IMR-90 (cell line): ENCODE results near the gene TTLL9. TPM values are rescaled to one million over a fixed set of nuclear protein-coding genes. Genes with fewer than 3 reads are reported as not detected.

ENCODE experiments used
- ATAC-seq: fragments of 200-7000 bp; cut with Tn5 transposase; 2 replicates; pipeline ENCODE4 v1.9.1; 2020; ENCODE audit warnings: low read depth, mild to moderate bottlenecking, moderate library complexity
- BruUV-seq: library from RNA; stranded (reverse); fragments of 400-500 nt; replicated peaks from 2 replicates; lab custom pipeline; 2021; lab: Mats Ljungman, UMichigan
- CTCF ChIA-PET: fragments of 300-600 bp; formaldehyde crosslinking; extraction: SDS; loops from one replicate; lab custom pipeline; 2021; ENCODE audit warnings: antibody characterized with exemption; lab: Yijun Ruan, JAX
- POLR2A ChIA-PET: fragments of 300-600 bp; sonication (Branson Sonifier 250); formaldehyde crosslinking; loops from one replicate; lab custom pipeline; 2022; ENCODE audit warnings: antibody characterized with exemption; ENCODE audit not compliant: unreplicated experiment; lab: Charles Lee
- DNase-seq: peaks from one replicate; pipeline ENCODE4 v3.0.0; 2013
- H2AFZ ChIP-seq: replicated peaks from 2 replicates; pipeline ENCODE3; 2013; ENCODE audit warnings: low read length, mild to moderate bottlenecking; ENCODE audit not compliant: poor library complexity
- H2AK5ac ChIP-seq: 2 replicates; pipeline ENCODE4 v1.6.1; 2013; ENCODE audit warnings: low read depth, low read length, inconsistent platforms
- H2AK9ac ChIP-seq: replicated peaks from 2 replicates; pipeline ENCODE3; 2013; ENCODE audit warnings: mild to moderate bottlenecking, low read depth, low read length, moderate library complexity; ENCODE audit not compliant: poor library complexity
- H2BK120ac ChIP-seq: 2 replicates; pipeline ENCODE4 v1.6.1; 2013; ENCODE audit warnings: low read depth, low read length, inconsistent platforms
- H2BK15ac ChIP-seq: 3 replicates; pipeline ENCODE4 v1.6.1; 2013; ENCODE audit warnings: low read depth, low read length, inconsistent platforms
- H2BK20ac ChIP-seq: 2 replicates; pipeline ENCODE4 v1.6.1; 2013; ENCODE audit warnings: low read depth, mild to moderate bottlenecking, inconsistent platforms, low read length, moderate library complexity
- H2BK5ac ChIP-seq: 2 replicates; pipeline ENCODE4 v1.6.1; 2013; ENCODE audit warnings: mild to moderate bottlenecking, low read depth, low read length, inconsistent platforms; ENCODE audit not compliant: poor library complexity, severe bottlenecking
- H3K14ac ChIP-seq: replicated peaks from 2 replicates; pipeline ENCODE4 v1.6.1; 2013; ENCODE audit warnings: low read depth, low read length, inconsistent platforms
- H3K18ac ChIP-seq: 2 replicates; pipeline ENCODE4 v1.6.1; 2013; ENCODE audit warnings: low read depth, low read length, control low read depth
- H3K23ac ChIP-seq: 2 replicates; pipeline ENCODE4 v1.6.1; 2013; ENCODE audit warnings: low read depth, low read length, inconsistent platforms
- H3K27ac ChIP-seq: 2 replicates; pipeline ENCODE4 v1.5.1; 2013; ENCODE audit warnings: mild to moderate bottlenecking, control low read depth, low read length; ENCODE audit not compliant: insufficient read depth
- H3K27me3 ChIP-seq: 2 replicates; pipeline ENCODE4 v1.6.1; 2013; ENCODE audit warnings: low read length; ENCODE audit not compliant: control insufficient read depth, insufficient read depth
- H3K36me3 ChIP-seq: 2 replicates; pipeline ENCODE4 v1.6.1; 2013; ENCODE audit warnings: low read length, mixed read lengths; ENCODE audit not compliant: control insufficient read depth, insufficient read depth
- H3K4ac ChIP-seq: 2 replicates; pipeline ENCODE4 v1.6.1; 2013; ENCODE audit warnings: low read depth, low read length, inconsistent platforms
- H3K4me1 ChIP-seq: 2 replicates; pipeline ENCODE4 v1.6.1; 2013; ENCODE audit warnings: low read length, mixed read lengths; ENCODE audit not compliant: control insufficient read depth, insufficient read depth
- H3K4me2 ChIP-seq: 2 replicates; pipeline ENCODE4 v1.6.1; 2013; ENCODE audit warnings: low read depth, mild to moderate bottlenecking, control low read depth, low read length, moderate library complexity
- H3K4me3 ChIP-seq: 2 replicates; pipeline ENCODE4 v1.5.1; 2013; ENCODE audit warnings: low read depth, mild to moderate bottlenecking, control low read depth, low read length, moderate library complexity; ENCODE audit not compliant: insufficient read depth
- H3K56ac ChIP-seq: 2 replicates; pipeline ENCODE4 v1.6.1; 2013; ENCODE audit warnings: low read length, inconsistent platforms; ENCODE audit not compliant: insufficient read depth; ENCODE audit errors: extremely low read depth
- H3K79me1 ChIP-seq, 2 experiments: 2 replicates each; pipeline ENCODE4 v1.6.1; 2013; ENCODE audit warnings: low read length in 2 of 2, inconsistent platforms in 1 of 2, low read depth in 1 of 2
- H3K9ac ChIP-seq: 2 replicates; pipeline ENCODE4 v1.6.1; 2013; ENCODE audit warnings: low read depth, low read length, control low read depth
- H3K9me1 ChIP-seq: 2 replicates; pipeline ENCODE4 v1.6.1; 2013; ENCODE audit warnings: low read length, inconsistent platforms; ENCODE audit not compliant: insufficient read depth
- H3K9me3 ChIP-seq: 2 replicates; pipeline ENCODE4 v1.6.1; 2013; ENCODE audit warnings: low read length; ENCODE audit not compliant: control insufficient read depth, insufficient read depth
- H4K20me1 ChIP-seq: 2 replicates; pipeline ENCODE4 v1.6.1; 2013; ENCODE audit warnings: low read length, inconsistent platforms; ENCODE audit not compliant: insufficient read depth
- H4K5ac ChIP-seq: 2 replicates; pipeline ENCODE4 v1.6.1; 2013; ENCODE audit warnings: mild to moderate bottlenecking, low read depth, low read length, control low read depth
- H4K8ac ChIP-seq, 2 experiments: 2 replicates each; pipeline ENCODE4 v1.6.1; 2013; ENCODE audit warnings: low read depth in 2 of 2, low read length in 2 of 2, control low read depth in 1 of 2, inconsistent platforms in 1 of 2
- H4K91ac ChIP-seq: 2 replicates; pipeline ENCODE4 v1.6.1; 2013; ENCODE audit warnings: low read depth, low read length, inconsistent platforms; ENCODE audit not compliant: insufficient read depth
- CEBPB ChIP-seq: IDR thresholded peaks from 2 replicates; pipeline ENCODE4 v1.6.1; 2012; ENCODE audit warnings: low read depth, low read length, improper control_type of control experiment
- CTCF ChIP-seq: conservative IDR thresholded peaks from 2 replicates; pipeline ENCODE4 v1.5.1; 2012; ENCODE audit warnings: mild to moderate bottlenecking, low read depth, low read length, improper control_type of control experiment
- FOS ChIP-seq: fragments of 150-350 bp; IDR thresholded peaks from 2 replicates; pipeline ENCODE4 v1.6.1; 2016; ENCODE audit warnings: low read depth, low read length
- MAFK ChIP-seq: IDR thresholded peaks from 2 replicates; pipeline ENCODE4 v1.6.1; 2012; ENCODE audit warnings: low read depth, low read length, improper control_type of control experiment
- NFE2L2 ChIP-seq: fragments of 150-350 bp; IDR thresholded peaks from 2 replicates; pipeline ENCODE4 v1.6.1; 2016; ENCODE audit warnings: low read depth, mild to moderate bottlenecking, low read length
- USF2 ChIP-seq: fragments of 150-350 bp; IDR thresholded peaks from 2 replicates; pipeline ENCODE4 v1.6.1; 2017; ENCODE audit warnings: mild to moderate bottlenecking, antibody characterized with exemption, low read length, low read depth
- WGBS, 2 experiments: methylation state at CpG; one replicate each; pipeline versions ENCODE4 v1.1.5 to v1.1.7; 2013; ENCODE audit warnings: missing lambda C conversion rate in 2 of 2; ENCODE audit not compliant: insufficient read length in 1 of 2; ENCODE audit errors: extremely low coverage in 2 of 2; 5-methylcytosine and 5-hydroxymethylcytosine counted together
- dilution Hi-C: fragments of 300-500 bp; cut with HindIII; formaldehyde crosslinking; loops from one replicate; pipeline ENCODE4 v1.14.3; 2018; ENCODE audit warnings: low sequenced_read_pairs; ENCODE audit not compliant: unreplicated experiment
- in situ Hi-C: fragments of 300-500 bp; cut with MboI; formaldehyde crosslinking; loops from 3 replicates; pipeline ENCODE4 v1.14.3; 2019; ENCODE audit warnings: low sequenced_read_pairs, inconsistent platforms, mixed read lengths
- intact Hi-C: fragments of 100-400 bp; cut with micrococcal nuclease; formaldehyde crosslinking; loops from 2 replicates; pipeline ENCODE4 v1.10.0; 2022
- polyA plus RNA-seq, 3 experiments: library from polyadenylated mRNA; depleted of rRNA; stranded (reverse); fragments of >200 nt; gene quantifications; 2 replicates each; pipeline ENCODE4 v1.2.3, GENCODE V29; 2012; ENCODE audit warnings: low replicate concordance in 1 of 3
- total RNA-seq: library from RNA; depleted of rRNA; stranded (reverse); fragments of >200 nt; gene quantifications from 2 replicates; pipeline ENCODE4 v1.2.3, GENCODE V29; 2012

TTLL9 gene
- total and polyA plus RNA-seq, 2 of the 4 experiments (the other 2 are of a cell fraction): not detected

DNA sequence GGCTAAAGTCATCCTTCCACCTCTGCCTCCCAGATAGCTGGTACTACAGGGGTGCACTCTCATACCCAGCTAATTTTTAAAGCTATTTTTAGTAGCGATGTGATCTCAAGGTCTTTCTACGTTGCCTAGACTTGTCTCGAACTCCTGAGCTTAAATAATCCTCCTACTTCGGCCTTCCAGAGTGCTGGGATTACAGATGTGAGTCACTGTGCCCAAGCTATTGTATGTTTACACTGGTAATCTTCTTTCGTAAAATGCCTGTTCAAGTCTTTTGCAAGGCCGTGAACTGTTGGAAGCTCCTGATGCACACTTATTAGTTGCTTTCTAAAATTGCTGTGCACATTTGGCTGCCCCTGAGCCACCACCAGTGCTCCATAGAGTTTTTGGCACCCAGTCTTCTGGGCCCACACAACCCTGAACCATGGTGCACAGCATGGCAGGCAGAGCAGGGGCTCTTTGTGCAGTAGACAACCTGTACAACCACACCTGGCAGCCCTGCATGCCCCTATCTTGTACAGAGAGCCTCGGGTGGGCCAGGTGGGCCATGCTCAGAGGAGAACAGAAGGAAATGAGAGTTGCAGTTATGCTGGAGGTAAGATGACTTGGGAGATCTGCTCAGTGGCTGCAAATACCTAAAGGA, 48.2 kb downstream of the TTLL9 start:
- peak; percentile 10 for DNase-seq
- Histone ChIP-seq H4K20me1 (no peaks in the 10 kb centered on the region), H3K9me1 (no peaks in the 10 kb centered on the region), H3K9me3 (no peaks in the 10 kb centered on the region), H3K18ac (no peak overlapping the region), H3K14ac (no peak overlapping the region), H3K4me2 (no peak overlapping the region), H3K23ac (no peak overlapping the region), H2BK15ac (no peak overlapping the region), H3K36me3 (no peaks in the 10 kb centered on the region), H4K91ac (no peak overlapping the region), H3K56ac (no peak overlapping the region), H3K79me1 (no peaks in the 10 kb centered on the region), H2BK5ac (no peak overlapping the region), H3K27ac (no peak overlapping the region), H4K5ac (no peak overlapping the region), H3K9ac (no peak overlapping the region), H3K4ac (no peak overlapping the region), H3K4me1 (no peaks in the 10 kb centered on the region), H2BK20ac (no peak overlapping the region), H3K27me3 (peaks cover 45% of the 10 kb centered on the region), H2AK5ac (no peak overlapping the region), H2AK9ac (no peak overlapping the region), H2AFZ (no peak overlapping the region), H3K4me3 (no peak overlapping the region), H2BK120ac (no peak overlapping the region), H4K8ac (no peak overlapping the region)
- no TSS peak for BruUV-seq
- ChIA-PET POLR2A (no interaction called here), CTCF (no interaction called here)
- dilution Hi-C loops: no loop called here
- no peak for TF ChIP-seq MAFK
- TF ChIP-seq NFE2L2: no peak
- TF ChIP-seq CTCF: no peak
- no peak for TF ChIP-seq USF2
- no peak for TF ChIP-seq CEBPB
- no peak for TF ChIP-seq FOS
- intact Hi-C loops: loop anchor here (5.0 kb wide), 1 partner anchor 744 kb away; no protein-coding TSS in a partner anchor
- in situ Hi-C loops: no loop called here
- ATAC-seq: peak; percentile 44; the same call in 1 of the 2 replicates
- 58% methylated on average over 6 of the region's 7 CpGs; no CpG with 5 or more reads in 1 of the 2 experiments for WGBS, 2 experiments
